ENCODE results near the gene CT83.

DNA sequence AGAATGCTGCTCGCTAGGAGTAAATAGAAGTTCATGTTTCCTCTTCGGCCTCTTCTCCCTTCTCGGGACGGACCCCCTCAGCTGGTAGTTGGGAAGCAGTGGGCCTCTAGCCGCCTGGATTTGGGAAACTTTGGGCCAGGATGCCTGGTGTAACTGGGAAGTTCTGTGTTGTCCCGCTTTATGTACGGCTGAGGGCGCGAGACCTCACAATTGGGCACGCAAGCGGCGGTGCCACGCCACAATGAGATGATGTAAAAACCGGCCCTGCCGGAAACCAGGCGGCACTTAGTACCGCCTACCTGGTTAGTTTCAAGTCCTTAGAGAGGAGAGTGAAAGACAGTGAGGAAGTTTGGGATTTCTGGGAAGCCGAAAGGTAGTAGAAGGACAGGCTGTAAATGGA lies at the start of gene CT83:
- TF ChIP-seq, protein P1, sequence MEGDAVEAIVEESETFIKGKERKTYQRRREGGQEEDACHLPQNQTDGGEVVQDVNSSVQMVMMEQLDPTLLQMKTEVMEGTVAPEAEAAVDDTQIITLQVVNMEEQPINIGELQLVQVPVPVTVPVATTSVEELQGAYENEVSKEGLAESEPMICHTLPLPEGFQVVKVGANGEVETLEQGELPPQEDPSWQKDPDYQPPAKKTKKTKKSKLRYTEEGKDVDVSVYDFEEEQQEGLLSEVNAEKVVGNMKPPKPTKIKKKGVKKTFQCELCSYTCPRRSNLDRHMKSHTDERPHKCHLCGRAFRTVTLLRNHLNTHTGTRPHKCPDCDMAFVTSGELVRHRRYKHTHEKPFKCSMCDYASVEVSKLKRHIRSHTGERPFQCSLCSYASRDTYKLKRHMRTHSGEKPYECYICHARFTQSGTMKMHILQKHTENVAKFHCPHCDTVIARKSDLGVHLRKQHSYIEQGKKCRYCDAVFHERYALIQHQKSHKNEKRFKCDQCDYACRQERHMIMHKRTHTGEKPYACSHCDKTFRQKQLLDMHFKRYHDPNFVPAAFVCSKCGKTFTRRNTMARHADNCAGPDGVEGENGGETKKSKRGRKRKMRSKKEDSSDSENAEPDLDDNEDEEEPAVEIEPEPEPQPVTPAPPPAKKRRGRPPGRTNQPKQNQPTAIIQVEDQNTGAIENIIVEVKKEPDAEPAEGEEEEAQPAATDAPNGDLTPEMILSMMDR (IDR thresholded peaks at IDR 0.05 in 2 of 3, conservative IDR thresholded peaks at IDR 0.05 in 1 of 3; ENCODE audit: borderline replicate concordance in 1 of 3, insufficient read depth in 1 of 3, low read depth in 2 of 3, low read length in 2 of 3), result no peak
- TF ChIP-seq EZH2phosphoT487 (IDR thresholded peaks at IDR 0.05; ENCODE audit: borderline replicate concordance), result no peak
- TF ChIP-seq, protein P2, sequence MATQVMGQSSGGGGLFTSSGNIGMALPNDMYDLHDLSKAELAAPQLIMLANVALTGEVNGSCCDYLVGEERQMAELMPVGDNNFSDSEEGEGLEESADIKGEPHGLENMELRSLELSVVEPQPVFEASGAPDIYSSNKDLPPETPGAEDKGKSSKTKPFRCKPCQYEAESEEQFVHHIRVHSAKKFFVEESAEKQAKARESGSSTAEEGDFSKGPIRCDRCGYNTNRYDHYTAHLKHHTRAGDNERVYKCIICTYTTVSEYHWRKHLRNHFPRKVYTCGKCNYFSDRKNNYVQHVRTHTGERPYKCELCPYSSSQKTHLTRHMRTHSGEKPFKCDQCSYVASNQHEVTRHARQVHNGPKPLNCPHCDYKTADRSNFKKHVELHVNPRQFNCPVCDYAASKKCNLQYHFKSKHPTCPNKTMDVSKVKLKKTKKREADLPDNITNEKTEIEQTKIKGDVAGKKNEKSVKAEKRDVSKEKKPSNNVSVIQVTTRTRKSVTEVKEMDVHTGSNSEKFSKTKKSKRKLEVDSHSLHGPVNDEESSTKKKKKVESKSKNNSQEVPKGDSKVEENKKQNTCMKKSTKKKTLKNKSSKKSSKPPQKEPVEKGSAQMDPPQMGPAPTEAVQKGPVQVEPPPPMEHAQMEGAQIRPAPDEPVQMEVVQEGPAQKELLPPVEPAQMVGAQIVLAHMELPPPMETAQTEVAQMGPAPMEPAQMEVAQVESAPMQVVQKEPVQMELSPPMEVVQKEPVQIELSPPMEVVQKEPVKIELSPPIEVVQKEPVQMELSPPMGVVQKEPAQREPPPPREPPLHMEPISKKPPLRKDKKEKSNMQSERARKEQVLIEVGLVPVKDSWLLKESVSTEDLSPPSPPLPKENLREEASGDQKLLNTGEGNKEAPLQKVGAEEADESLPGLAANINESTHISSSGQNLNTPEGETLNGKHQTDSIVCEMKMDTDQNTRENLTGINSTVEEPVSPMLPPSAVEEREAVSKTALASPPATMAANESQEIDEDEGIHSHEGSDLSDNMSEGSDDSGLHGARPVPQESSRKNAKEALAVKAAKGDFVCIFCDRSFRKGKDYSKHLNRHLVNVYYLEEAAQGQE (IDR thresholded peaks at IDR 0.05; ENCODE audit: low read depth), result no peak
- no peak for TF ChIP-seq POLR2A (IDR thresholded peaks at IDR 0.05; ENCODE audit: borderline replicate concordance, extremely low read depth, insufficient read depth, insufficient read length)
- TF ChIP-seq SP1 (IDR thresholded peaks at IDR 0.05; ENCODE audit: low read depth), result no peak
- no peak for TF ChIP-seq EZH2 (IDR thresholded peaks at IDR 0.05)
